HEK293 (cell line): ENCODE data around the gene DISC1.

Experiments
- CTCF ChIA-PET: fragments of 350-600 bp; formaldehyde crosslinking; extraction: SDS; loops from one replicate; lab custom pipeline; 2021; ENCODE audit warnings: antibody characterized with exemption; lab: Yijun Ruan, JAX
- POLR2A ChIA-PET: fragments of 300-600 bp; formaldehyde crosslinking; extraction: SDS; loops from one replicate; lab custom pipeline; 2020; ENCODE audit warnings: antibody characterized with exemption, inconsistent platforms; lab: Yijun Ruan, JAX
- H3K27ac ChIP-seq: fragments of 200-500 bp; sonication (Bioruptor generic); 2 replicates; pipeline ENCODE4 v1.5.1; 2014; ENCODE audit warnings: low read depth, low read length, control low read depth, inconsistent platforms; ENCODE audit errors: extremely low read depth
- H3K36me3 ChIP-seq, 2 experiments: fragments of 200-500 bp in 1 of 2; sonication (Bioruptor generic) in 1 of 2; 1 replicate in 1 of 2; 2 replicates in 1 of 2; pipeline ENCODE4 v1.5.1; 2014 to 2017; ENCODE audit warnings: inconsistent platforms in 2 of 2, low read length in 2 of 2; ENCODE audit not compliant: control insufficient read depth in 2 of 2, insufficient read depth in 1 of 2
- H3K4me1 ChIP-seq: fragments of 200-500 bp; sonication (Bioruptor generic); 2 replicates; pipeline ENCODE4 v1.5.1; 2014; ENCODE audit warnings: mild to moderate bottlenecking, low read length, inconsistent platforms; ENCODE audit not compliant: control insufficient read depth, insufficient read depth
- H3K4me3 ChIP-seq: 2 replicates; pipeline ENCODE4 v1.5.1; 2011; ENCODE audit warnings: low read depth, mild to moderate bottlenecking, control low read depth, low read length, moderate library complexity
- H3K9me3 ChIP-seq: fragments of 200-500 bp; sonication (Bioruptor generic); 2 replicates; pipeline ENCODE4 v1.5.1; 2014; ENCODE audit warnings: low read depth, low read length, inconsistent platforms; ENCODE audit not compliant: control insufficient read depth, insufficient read depth
- MYNN ChIP-seq: fragments of 450-650 bp; formaldehyde crosslinking; IDR thresholded peaks from 2 replicates; pipeline ENCODE4 v1.5.1; 2016; ENCODE audit warnings: missing biosample characterization, missing genetic modification characterization, borderline replicate concordance
- SALL2 ChIP-seq: fragments of 450-650 bp; formaldehyde crosslinking; IDR thresholded peaks from 2 replicates; pipeline ENCODE4 v1.5.0; 2017; ENCODE audit warnings: missing biosample characterization, mild to moderate bottlenecking, missing genetic modification characterization, borderline replicate concordance
- SCRT1 ChIP-seq: fragments of 450-650 bp; formaldehyde crosslinking; IDR thresholded peaks from 2 replicates; pipeline ENCODE4 v1.5.1; 2016; ENCODE audit warnings: missing biosample characterization, missing genetic modification characterization, borderline replicate concordance
- SP3 ChIP-seq: fragments of 450-650 bp; formaldehyde crosslinking; IDR thresholded peaks from 2 replicates; pipeline ENCODE4 v1.5.1; 2016; ENCODE audit warnings: missing biosample characterization, missing genetic modification characterization
- SP7 ChIP-seq: fragments of 450-650 bp; formaldehyde crosslinking; IDR thresholded peaks from 2 replicates; pipeline ENCODE4 v1.5.1; 2016; ENCODE audit warnings: missing biosample characterization, missing genetic modification characterization
- ZNF132 ChIP-seq: fragments of 450-650 bp; formaldehyde crosslinking; IDR thresholded peaks from 2 replicates; pipeline ENCODE4 v1.5.1; 2017; ENCODE audit warnings: missing biosample characterization, missing genetic modification characterization, borderline replicate concordance
- ZNF23 ChIP-seq: fragments of 450-650 bp; formaldehyde crosslinking; IDR thresholded peaks from 2 replicates; pipeline ENCODE4 v1.5.1; 2016; ENCODE audit warnings: missing biosample characterization, missing genetic modification characterization, borderline replicate concordance
- ZNF274 ChIP-seq, 2 experiments: fragments of 200-500 bp in 1 of 2; fragments of 450-650 bp in 1 of 2; sonication (Bioruptor generic) in 1 of 2; formaldehyde crosslinking in 1 of 2; IDR thresholded peaks; 2 replicates each; pipeline versions ENCODE4 v1.5.1 to v1.6.1; 2014 to 2016; ENCODE audit warnings: borderline replicate concordance in 1 of 2, inconsistent platforms in 1 of 2, low read length in 1 of 2, missing biosample characterization in 1 of 2, missing genetic modification characterization in 1 of 2
- ZNF404 ChIP-seq: fragments of 450-650 bp; formaldehyde crosslinking; IDR thresholded peaks from 2 replicates; pipeline ENCODE4 v1.5.1; 2017; ENCODE audit warnings: missing biosample characterization, missing genetic modification characterization
- ZNF560 ChIP-seq: fragments of 450-650 bp; formaldehyde crosslinking; IDR thresholded peaks from 2 replicates; pipeline ENCODE4 v1.5.1; 2017; ENCODE audit warnings: missing biosample characterization, missing genetic modification characterization, borderline replicate concordance
- ZNF571 ChIP-seq: fragments of 450-650 bp; formaldehyde crosslinking; IDR thresholded peaks from 2 replicates; pipeline ENCODE4 v1.5.0; 2017; ENCODE audit warnings: missing biosample characterization, missing genetic modification characterization
- ZNF707 ChIP-seq: fragments of 450-650 bp; formaldehyde crosslinking; IDR thresholded peaks from 2 replicates; pipeline ENCODE4 v1.5.1; 2016; ENCODE audit warnings: missing biosample characterization, missing genetic modification characterization
- ZNF747 ChIP-seq: fragments of 450-650 bp; formaldehyde crosslinking; IDR thresholded peaks from 2 replicates; pipeline ENCODE4 v1.5.1; 2016; ENCODE audit warnings: missing biosample characterization, missing genetic modification characterization
- ZNF792 ChIP-seq: fragments of 450-650 bp; formaldehyde crosslinking; IDR thresholded peaks from 2 replicates; pipeline ENCODE4 v1.5.1; 2016; ENCODE audit warnings: missing biosample characterization, missing genetic modification characterization
- ZNF843 ChIP-seq: fragments of 450-650 bp; formaldehyde crosslinking; IDR thresholded peaks from 2 replicates; pipeline ENCODE4 v1.5.1; 2016; ENCODE audit warnings: missing biosample characterization, missing genetic modification characterization
- TF ChIP-seq, protein P1 (sequence below): fragments of 450-650 bp; formaldehyde crosslinking; IDR thresholded peaks from 2 replicates; pipeline ENCODE4 v1.5.1; 2016; ENCODE audit warnings: missing biosample characterization, missing genetic modification characterization
- TF ChIP-seq, protein P2 (sequence below): fragments of 450-650 bp; formaldehyde crosslinking; IDR thresholded peaks from 2 replicates; pipeline ENCODE4 v1.5.1; 2016; ENCODE audit warnings: missing biosample characterization, missing genetic modification characterization
- TF ChIP-seq, protein P3 (sequence below): fragments of 450-650 bp; formaldehyde crosslinking; IDR thresholded peaks from 2 replicates; pipeline ENCODE4 v1.5.1; 2016; ENCODE audit warnings: missing biosample characterization, missing genetic modification characterization
- TF ChIP-seq, protein P4 (sequence below): fragments of 450-650 bp; formaldehyde crosslinking; IDR thresholded peaks from 2 replicates; pipeline ENCODE4 v1.5.1; 2017; ENCODE audit warnings: missing biosample characterization, missing genetic modification characterization

DISC1 gene

DNA sequence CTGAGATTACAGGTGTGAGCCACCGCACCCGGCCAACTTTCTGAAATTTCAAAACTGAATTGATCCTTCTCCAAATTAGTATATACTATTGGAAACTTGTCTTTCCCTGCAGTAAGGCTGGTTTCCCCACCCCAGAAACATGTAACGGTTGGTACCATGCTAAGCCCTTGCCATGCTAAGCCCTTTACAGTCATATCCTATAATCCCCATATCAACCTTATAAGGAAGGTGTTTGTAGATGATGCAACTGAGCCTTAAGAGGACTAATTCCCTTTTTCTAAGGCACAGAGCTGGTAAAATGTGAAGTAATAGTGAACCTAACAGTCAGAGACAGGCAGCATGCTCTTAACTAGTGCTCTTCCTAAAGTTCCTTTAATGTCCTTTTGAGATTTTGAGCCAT lies 413.7 kb downstream of the DISC1 start:
- H3K4me1 ChIP-seq, result peaks cover 8% of the 10 kb centered on the region
- CTCF ChIA-PET, result no interaction called here
- POLR2A ChIA-PET, result no interaction called here
- no peak for TF ChIP-seq ZNF571 (tag by site-specific recombination)
- no peak for TF ChIP-seq ZNF23
- TF ChIP-seq ZNF560, result no peak
- TF ChIP-seq MYNN (tag by site-specific recombination), result no peak
- no peak overlapping the region for H3K4me3 ChIP-seq
- no peak overlapping the region for H3K27ac ChIP-seq
- no peaks in the 10 kb centered on the region for H3K36me3 ChIP-seq
- H3K9me3 ChIP-seq, result no peaks in the 10 kb centered on the region

DNA sequence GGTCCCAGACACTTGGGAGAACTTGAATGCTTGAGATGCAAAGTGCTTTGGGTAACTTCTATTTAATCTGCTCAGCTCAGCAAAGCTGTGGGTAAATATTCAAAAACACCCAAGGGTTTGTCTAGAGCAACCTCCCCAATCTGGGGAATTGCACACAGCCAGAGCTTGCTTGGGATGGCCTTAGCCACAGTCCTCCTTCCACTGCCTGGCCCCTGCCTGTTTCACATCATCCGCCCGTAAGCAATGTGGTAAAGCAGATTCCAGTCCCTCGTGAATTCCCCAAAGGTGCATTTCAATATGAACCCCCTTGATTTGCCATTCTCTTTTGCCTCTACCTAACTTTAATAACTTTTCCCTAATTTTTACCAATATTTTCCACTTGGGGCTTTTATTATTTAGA lies 418.1 kb downstream of the DISC1 start:
- Histone ChIP-seq H3K9me3 (no peaks in the 10 kb centered on the region), H3K4me1 (no peaks in the 10 kb centered on the region), H3K27ac (no peak overlapping the region), H3K36me3 (no peaks in the 10 kb centered on the region), H3K4me3 (no peak overlapping the region)
- ChIA-PET POLR2A (no interaction called here), CTCF (interaction anchor here (0.6 kb wide), 1 partner anchor 468 kb away, joined by 3 read pairs; no protein-coding TSS in a partner anchor)
- TF ChIP-seq, protein P1, sequence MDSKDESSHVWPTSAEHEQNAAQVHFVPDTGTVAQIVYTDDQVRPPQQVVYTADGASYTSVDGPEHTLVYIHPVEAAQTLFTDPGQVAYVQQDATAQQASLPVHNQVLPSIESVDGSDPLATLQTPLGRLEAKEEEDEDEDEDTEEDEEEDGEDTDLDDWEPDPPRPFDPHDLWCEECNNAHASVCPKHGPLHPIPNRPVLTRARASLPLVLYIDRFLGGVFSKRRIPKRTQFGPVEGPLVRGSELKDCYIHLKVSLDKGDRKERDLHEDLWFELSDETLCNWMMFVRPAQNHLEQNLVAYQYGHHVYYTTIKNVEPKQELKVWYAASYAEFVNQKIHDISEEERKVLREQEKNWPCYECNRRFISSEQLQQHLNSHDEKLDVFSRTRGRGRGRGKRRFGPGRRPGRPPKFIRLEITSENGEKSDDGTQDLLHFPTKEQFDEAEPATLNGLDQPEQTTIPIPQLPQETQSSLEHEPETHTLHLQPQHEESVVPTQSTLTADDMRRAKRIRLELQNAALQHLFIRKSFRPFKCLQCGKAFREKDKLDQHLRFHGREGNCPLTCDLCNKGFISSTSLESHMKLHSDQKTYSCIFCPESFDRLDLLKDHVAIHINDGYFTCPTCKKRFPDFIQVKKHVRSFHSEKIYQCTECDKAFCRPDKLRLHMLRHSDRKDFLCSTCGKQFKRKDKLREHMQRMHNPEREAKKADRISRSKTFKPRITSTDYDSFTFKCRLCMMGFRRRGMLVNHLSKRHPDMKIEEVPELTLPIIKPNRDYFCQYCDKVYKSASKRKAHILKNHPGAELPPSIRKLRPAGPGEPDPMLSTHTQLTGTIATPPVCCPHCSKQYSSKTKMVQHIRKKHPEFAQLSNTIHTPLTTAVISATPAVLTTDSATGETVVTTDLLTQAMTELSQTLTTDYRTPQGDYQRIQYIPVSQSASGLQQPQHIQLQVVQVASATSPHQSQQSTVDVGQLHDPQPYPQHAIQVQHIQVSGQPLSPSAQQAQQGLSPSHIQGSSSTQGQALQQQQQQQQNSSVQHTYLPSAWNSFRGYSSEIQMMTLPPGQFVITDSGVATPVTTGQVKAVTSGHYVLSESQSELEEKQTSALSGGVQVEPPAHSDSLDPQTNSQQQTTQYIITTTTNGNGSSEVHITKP, result no peak
- TF ChIP-seq, protein P2, sequence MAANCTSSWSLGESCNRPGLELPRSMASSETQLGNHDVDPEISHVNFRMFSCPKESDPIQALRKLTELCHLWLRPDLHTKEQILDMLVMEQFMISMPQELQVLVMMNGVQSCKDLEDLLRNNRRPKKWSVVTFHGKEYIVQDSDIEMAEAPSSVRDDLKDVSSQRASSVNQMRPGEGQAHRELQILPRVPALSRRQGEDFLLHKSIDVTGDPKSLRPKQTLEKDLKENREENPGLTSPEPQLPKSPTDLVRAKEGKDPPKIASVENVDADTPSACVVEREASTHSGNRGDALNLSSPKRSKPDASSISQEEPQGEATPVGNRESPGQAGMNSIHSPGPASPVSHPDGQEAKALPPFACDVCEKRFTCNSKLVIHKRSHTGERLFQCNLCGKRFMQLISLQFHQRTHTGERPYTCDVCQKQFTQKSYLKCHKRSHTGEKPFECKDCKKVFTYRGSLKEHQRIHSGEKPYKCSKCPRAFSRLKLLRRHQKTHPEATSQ, result no peak
- no peak for TF ChIP-seq SCRT1
- TF ChIP-seq ZNF843 (tag by site-specific recombination), result no peak
- no peak for TF ChIP-seq ZNF707
- TF ChIP-seq ZNF132, result no peak
- no peak for TF ChIP-seq SP3 (tag by site-specific recombination)
- TF ChIP-seq, protein P3, sequence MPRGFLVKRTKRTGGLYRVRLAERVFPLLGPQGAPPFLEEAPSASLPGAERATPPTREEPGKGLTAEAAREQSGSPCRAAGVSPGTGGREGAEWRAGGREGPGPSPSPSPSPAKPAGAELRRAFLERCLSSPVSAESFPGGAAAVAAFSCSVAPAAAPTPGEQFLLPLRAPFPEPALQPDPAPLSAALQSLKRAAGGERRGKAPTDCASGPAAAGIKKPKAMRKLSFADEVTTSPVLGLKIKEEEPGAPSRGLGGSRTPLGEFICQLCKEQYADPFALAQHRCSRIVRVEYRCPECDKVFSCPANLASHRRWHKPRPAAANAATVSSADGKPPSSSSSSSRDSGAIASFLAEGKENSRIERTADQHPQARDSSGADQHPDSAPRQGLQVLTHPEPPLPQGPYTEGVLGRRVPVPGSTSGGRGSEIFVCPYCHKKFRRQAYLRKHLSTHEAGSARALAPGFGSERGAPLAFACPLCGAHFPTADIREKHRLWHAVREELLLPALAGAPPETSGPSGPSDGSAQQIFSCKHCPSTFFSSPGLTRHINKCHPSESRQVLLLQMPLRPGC (tag by site-specific recombination), result no peak
- TF ChIP-seq ZNF274 (IDR thresholded peaks at IDR 0.05; ENCODE audit: low read length), result no peak
- no peak for TF ChIP-seq ZNF274 (tag by site-specific recombination; IDR thresholded peaks at IDR 0.05; ENCODE audit: borderline replicate concordance)

DNA sequence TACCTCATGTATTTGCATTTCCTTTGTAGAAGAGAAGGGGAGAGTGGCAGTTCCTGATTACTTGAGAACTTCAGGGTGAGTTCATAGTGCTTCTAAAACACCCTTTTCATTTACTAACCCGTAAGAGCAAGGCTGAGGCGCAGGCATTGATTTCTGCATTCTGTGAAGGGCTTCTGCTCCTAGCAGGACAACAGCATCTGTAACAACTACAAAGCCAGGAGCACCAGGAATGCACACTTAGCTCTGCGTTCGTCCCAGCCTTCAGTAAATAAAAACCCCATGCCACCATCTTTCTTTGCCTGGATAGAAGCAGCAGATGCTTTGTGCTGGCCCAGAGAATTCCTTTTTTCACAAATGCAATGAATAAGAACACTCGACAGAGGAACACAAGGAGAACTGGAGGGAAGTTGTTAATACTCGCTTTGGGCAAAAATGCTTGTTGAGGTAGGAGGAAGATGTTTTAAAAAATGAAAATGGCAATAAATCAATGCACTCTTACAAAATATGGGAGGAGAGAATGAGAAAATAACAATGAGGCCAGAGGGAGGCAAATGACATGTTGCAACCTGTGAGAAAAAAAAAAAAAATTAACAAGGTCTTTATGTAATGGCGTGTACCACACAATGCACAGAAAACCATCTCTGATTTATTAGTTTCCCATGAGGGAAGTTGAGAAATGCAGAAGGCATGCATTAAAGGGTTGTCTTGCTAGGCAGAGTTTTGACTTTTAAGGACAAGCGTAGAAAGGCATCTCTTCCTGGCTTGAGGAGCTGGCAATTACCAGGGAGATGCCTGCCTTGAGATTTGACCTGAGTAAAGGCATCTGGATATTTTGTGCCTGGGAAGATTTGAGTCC lies 418.8 kb downstream of the DISC1 start:
- ChIA-PET CTCF (interaction anchor here (0.6 kb wide), 1 partner anchor 467 kb away, joined by 3 read pairs; no protein-coding TSS in a partner anchor), POLR2A (no interaction called here)
- TF ChIP-seq, protein P4, sequence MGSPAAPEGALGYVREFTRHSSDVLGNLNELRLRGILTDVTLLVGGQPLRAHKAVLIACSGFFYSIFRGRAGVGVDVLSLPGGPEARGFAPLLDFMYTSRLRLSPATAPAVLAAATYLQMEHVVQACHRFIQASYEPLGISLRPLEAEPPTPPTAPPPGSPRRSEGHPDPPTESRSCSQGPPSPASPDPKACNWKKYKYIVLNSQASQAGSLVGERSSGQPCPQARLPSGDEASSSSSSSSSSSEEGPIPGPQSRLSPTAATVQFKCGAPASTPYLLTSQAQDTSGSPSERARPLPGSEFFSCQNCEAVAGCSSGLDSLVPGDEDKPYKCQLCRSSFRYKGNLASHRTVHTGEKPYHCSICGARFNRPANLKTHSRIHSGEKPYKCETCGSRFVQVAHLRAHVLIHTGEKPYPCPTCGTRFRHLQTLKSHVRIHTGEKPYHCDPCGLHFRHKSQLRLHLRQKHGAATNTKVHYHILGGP (tag by site-specific recombination), result no peak
- TF ChIP-seq SP7 (tag by site-specific recombination) (no peak), ZNF792 (no peak), SALL2 (tag by site-specific recombination) (no peak), ZNF404 (tag by site-specific recombination) (no peak), ZNF747 (tag by site-specific recombination) (no peak)
- Histone ChIP-seq H3K27ac (no peak overlapping the region), H3K4me3 (no peak overlapping the region), H3K4me1 (no peaks in the 10 kb centered on the region), H3K36me3 (no peaks in the 10 kb centered on the region), H3K9me3 (no peaks in the 10 kb centered on the region)
